ENCODE data around the gene ZSWIM6.

ZSWIM6 gene

GRCh38 chr5:61595426-61595825, 263.4 kb downstream of the ZSWIM6 start:
- H3K4me3 ChIP-seq (ENCODE audit: low read depth, low read length): no peak overlapping the region
- no peak for DNase-seq (ENCODE audit: low read depth)
- TF ChIP-seq, protein P1, sequence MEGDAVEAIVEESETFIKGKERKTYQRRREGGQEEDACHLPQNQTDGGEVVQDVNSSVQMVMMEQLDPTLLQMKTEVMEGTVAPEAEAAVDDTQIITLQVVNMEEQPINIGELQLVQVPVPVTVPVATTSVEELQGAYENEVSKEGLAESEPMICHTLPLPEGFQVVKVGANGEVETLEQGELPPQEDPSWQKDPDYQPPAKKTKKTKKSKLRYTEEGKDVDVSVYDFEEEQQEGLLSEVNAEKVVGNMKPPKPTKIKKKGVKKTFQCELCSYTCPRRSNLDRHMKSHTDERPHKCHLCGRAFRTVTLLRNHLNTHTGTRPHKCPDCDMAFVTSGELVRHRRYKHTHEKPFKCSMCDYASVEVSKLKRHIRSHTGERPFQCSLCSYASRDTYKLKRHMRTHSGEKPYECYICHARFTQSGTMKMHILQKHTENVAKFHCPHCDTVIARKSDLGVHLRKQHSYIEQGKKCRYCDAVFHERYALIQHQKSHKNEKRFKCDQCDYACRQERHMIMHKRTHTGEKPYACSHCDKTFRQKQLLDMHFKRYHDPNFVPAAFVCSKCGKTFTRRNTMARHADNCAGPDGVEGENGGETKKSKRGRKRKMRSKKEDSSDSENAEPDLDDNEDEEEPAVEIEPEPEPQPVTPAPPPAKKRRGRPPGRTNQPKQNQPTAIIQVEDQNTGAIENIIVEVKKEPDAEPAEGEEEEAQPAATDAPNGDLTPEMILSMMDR (IDR thresholded peaks at IDR 0.05; ENCODE audit: control insufficient read depth, extremely low read depth, insufficient read depth): no peak
